Trophoblast cell (in vitro differentiated cells and primary cell): ENCODE measurements around the gene ZNF333.
"Not testable (repeated sequence)": the region's sequence is repeated elsewhere in the genome, so short reads cannot be mapped to it uniquely, and the experiment has no call there.

Source experiments
- DNase-seq, 2 donors: peaks; one replicate each; pipeline ENCODE4 v3.0.0-alpha.2; 2016
- H2AFZ ChIP-seq: 2 replicates; pipeline ENCODE4 v1.6.1; 2013; ENCODE audit warnings: low read length, moderate library complexity, mild to moderate bottlenecking; ENCODE audit not compliant: insufficient read depth, poor library complexity
- H2AK5ac ChIP-seq: 2 replicates; pipeline ENCODE4 v1.6.1; 2013; ENCODE audit warnings: mild to moderate bottlenecking, low read length
- H2BK120ac ChIP-seq: 2 replicates; pipeline ENCODE4 v1.6.1; 2013; ENCODE audit warnings: low read length, mild to moderate bottlenecking, moderate library complexity; ENCODE audit not compliant: insufficient read depth, poor library complexity
- H2BK12ac ChIP-seq: 2 replicates; pipeline ENCODE4 v1.6.1; 2013; ENCODE audit warnings: mild to moderate bottlenecking, low read length, moderate library complexity
- H2BK5ac ChIP-seq: 2 replicates; pipeline ENCODE4 v1.6.1; 2013; ENCODE audit warnings: low read length, low read depth, moderate library complexity, mild to moderate bottlenecking; ENCODE audit not compliant: poor library complexity
- H3K14ac ChIP-seq: 2 replicates; pipeline ENCODE4 v1.6.1; 2013; ENCODE audit warnings: mild to moderate bottlenecking, low read length
- H3K18ac ChIP-seq: 2 replicates; pipeline ENCODE4 v1.6.1; 2013; ENCODE audit warnings: mild to moderate bottlenecking, low read length
- H3K23ac ChIP-seq: 2 replicates; pipeline ENCODE4 v1.6.1; 2013; ENCODE audit warnings: low read length
- H3K27ac ChIP-seq: 2 replicates; pipeline ENCODE4 v1.5.1; 2013; ENCODE audit warnings: low read depth, mild to moderate bottlenecking, inconsistent platforms, low read length, moderate library complexity
- H3K27me3 ChIP-seq: 2 replicates; pipeline ENCODE4 v1.6.1; 2013; ENCODE audit warnings: inconsistent platforms, mild to moderate bottlenecking, low read length, moderate library complexity; ENCODE audit not compliant: insufficient read depth
- H3K36me3 ChIP-seq, 2 experiments: 1 replicate in 1 of 2; 2 replicates in 1 of 2; pipeline ENCODE4 v1.6.1; 2013; ENCODE audit warnings: low read length in 2 of 2, mild to moderate bottlenecking in 2 of 2, moderate library complexity in 1 of 2; ENCODE audit not compliant: insufficient read depth in 2 of 2, control insufficient read depth in 1 of 2
- H3K4ac ChIP-seq: 2 replicates; pipeline ENCODE4 v1.6.1; 2013; ENCODE audit warnings: low read depth, mild to moderate bottlenecking, low read length, moderate library complexity
- H3K4me1 ChIP-seq, 2 experiments: 1 replicate in 1 of 2; 2 replicates in 1 of 2; pipeline ENCODE4 v1.6.1; 2013; ENCODE audit warnings: low read length in 2 of 2, mild to moderate bottlenecking in 2 of 2, moderate library complexity in 1 of 2; ENCODE audit not compliant: insufficient read depth in 2 of 2, control insufficient read depth in 1 of 2
- H3K4me2 ChIP-seq: 2 replicates; pipeline ENCODE4 v1.6.1; 2013; ENCODE audit warnings: inconsistent platforms, mild to moderate bottlenecking, low read length, moderate library complexity
- H3K4me3 ChIP-seq: 2 replicates; pipeline ENCODE4 v1.5.1; 2013; ENCODE audit warnings: mild to moderate bottlenecking, low read depth, low read length, inconsistent platforms
- H3K79me1 ChIP-seq: one replicate; pipeline ENCODE4 v1.6.1; 2013; ENCODE audit warnings: low read length
- H3K79me2 ChIP-seq: 2 replicates; pipeline ENCODE4 v1.6.1; 2013; ENCODE audit warnings: low read length, mild to moderate bottlenecking; ENCODE audit not compliant: control insufficient read depth, insufficient read depth, poor library complexity
- H3K9ac ChIP-seq: 2 replicates; pipeline ENCODE4 v1.6.1; 2013; ENCODE audit warnings: mild to moderate bottlenecking, low read length
- H3K9me3 ChIP-seq: 2 replicates; pipeline ENCODE4 v1.6.1; 2013; ENCODE audit warnings: low read depth, mild to moderate bottlenecking, control low read depth, inconsistent platforms, low read length; ENCODE audit not compliant: insufficient read depth
- H4K12ac ChIP-seq: 2 replicates; pipeline ENCODE4 v1.6.1; 2013; ENCODE audit warnings: low read depth, mild to moderate bottlenecking, low read length, moderate library complexity
- H4K8ac ChIP-seq: 2 replicates; pipeline ENCODE4 v1.6.1; 2013; ENCODE audit warnings: low read depth, mild to moderate bottlenecking, low read length, moderate library complexity
- H4K91ac ChIP-seq: one replicate; pipeline ENCODE4 v1.6.1; 2013; ENCODE audit warnings: low read depth, mild to moderate bottlenecking, low read length, moderate library complexity
- WGBS: extraction: QIAGEN DNeasy Blood & Tissue Kit; methylation state at CpG from one replicate; pipeline ENCODE4 v1.1.7; 2013; ENCODE audit warnings: missing lambda C conversion rate; ENCODE audit not compliant: insufficient read length, insufficient coverage; ENCODE audit errors: extremely low coverage; 5-methylcytosine and 5-hydroxymethylcytosine counted together

The ZNF333 gene

DNA sequence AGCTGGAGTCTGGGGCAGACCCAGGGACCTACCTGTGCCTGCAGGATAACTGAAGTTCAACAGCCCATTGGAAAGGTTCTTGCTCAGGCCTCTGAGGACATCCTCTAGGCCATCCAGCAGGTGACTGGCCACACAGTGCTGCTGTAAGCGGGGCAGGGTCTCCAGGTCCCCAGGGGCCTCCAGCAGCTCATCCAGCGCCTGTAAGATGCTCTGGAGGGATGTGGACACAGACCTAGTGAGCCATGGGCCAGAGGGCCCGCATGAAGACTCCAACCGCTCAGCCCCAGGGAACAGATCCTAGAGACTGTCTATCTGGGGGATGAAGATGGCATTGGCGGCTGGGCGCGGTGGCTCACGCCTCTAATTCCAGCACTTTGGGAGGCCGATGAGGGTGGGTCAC, 74.6 kb downstream of the ZNF333 start:
- Histone ChIP-seq H3K14ac (no peak overlapping the region), H4K12ac (no peak overlapping the region), H2BK5ac (no peak overlapping the region), H4K91ac (no peak overlapping the region), H3K79me2 (no peaks in the 10 kb centered on the region), H3K23ac (no peak overlapping the region), H3K27ac (no peak overlapping the region), H3K27me3 (no peaks in the 10 kb centered on the region), H3K9me3 (peaks cover 4% of the 10 kb centered on the region), H2AFZ (no peak overlapping the region), H3K4me2 (no peak overlapping the region), H2AK5ac (no peak overlapping the region), H3K4ac (no peak overlapping the region), H2BK120ac (no peak overlapping the region), H3K18ac (no peak overlapping the region), H3K4me3 (no peak overlapping the region), H3K4me1 (no peaks in the 10 kb centered on the region), H3K79me1 (no peaks in the 10 kb centered on the region), H4K8ac (no peak overlapping the region), H2BK12ac (no peak overlapping the region), H3K9ac (no peak overlapping the region), H3K36me3 (no peaks in the 10 kb centered on the region)
- DNase-seq = no peak
- no CpG with 5 or more reads among the region's 9 CpGs for WGBS

DNA sequence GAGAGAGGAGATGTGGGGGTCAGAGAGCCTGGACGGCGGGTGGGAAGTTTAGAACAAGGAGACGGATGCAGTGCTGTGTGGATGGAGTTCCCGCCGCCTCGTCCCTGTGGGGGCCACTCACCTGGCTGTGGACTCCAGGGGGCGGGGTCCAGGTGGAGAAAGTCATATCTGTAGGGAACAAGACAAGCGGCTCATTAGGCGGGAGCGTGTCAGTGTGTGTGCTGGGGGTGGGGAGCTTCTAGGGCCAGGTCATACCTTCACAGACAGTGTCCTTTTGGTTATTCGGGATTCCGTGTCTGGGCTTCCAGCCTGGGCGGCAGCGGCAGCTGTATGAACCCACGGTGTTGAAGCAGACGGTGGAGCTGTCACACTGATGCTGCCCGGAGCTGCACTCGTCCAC, 75.6 kb downstream of the ZNF333 start:
- not testable (repeated sequence) for H2AFZ ChIP-seq, DNase-seq
- no CpG with 5 or more reads among the region's 18 CpGs for WGBS

DNA sequence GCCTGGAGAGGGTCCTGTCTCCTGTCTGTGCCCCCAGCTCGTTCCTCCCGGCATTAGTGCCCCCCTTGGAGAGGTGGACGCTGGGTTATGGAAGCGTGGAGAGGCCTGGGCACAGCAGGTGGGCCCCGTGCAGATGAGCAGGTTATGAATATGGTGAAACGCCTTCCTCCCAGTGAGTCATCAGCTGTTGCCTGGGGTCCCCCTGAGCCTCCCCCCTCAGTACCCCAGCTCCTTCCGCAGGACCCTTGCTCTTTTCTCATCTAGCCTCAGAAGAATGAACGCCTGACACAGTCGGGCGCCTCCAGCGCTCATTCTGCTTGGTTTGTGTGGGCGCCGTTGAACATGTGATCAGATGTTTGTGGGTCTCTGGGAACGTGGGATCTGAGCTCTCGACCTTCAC, 76.0 kb downstream of the ZNF333 start:
- H4K8ac ChIP-seq, H3K79me2 ChIP-seq, H2BK12ac ChIP-seq, H3K4me2 ChIP-seq, H3K27me3 ChIP-seq, H3K9me3 ChIP-seq, H2BK120ac ChIP-seq, H3K27ac ChIP-seq, H3K4ac ChIP-seq, DNase-seq, H3K14ac ChIP-seq, H4K91ac ChIP-seq, H3K4me3 ChIP-seq, H4K12ac ChIP-seq, H3K9ac ChIP-seq, H2AFZ ChIP-seq, H2AK5ac ChIP-seq, H2BK5ac ChIP-seq, H3K36me3 ChIP-seq, H3K79me1 ChIP-seq, H3K18ac ChIP-seq, H3K4me1 ChIP-seq, H3K23ac ChIP-seq: not testable (repeated sequence)
- WGBS = no CpG with 5 or more reads among the region's 15 CpGs

More for the DNA sequence above, 75.6 kb downstream of the ZNF333 start:
- not testable (repeated sequence) for H3K36me3 ChIP-seq, H2AK5ac ChIP-seq, H2BK120ac ChIP-seq, H4K12ac ChIP-seq, H3K4ac ChIP-seq, H3K79me1 ChIP-seq, H3K27ac ChIP-seq, H3K14ac ChIP-seq, H3K79me2 ChIP-seq, H3K4me2 ChIP-seq, H3K9ac ChIP-seq, H3K4me1 ChIP-seq, H2BK12ac ChIP-seq, H3K4me3 ChIP-seq, H2BK5ac ChIP-seq, H4K91ac ChIP-seq, H3K9me3 ChIP-seq, H3K27me3 ChIP-seq, H4K8ac ChIP-seq, H3K18ac ChIP-seq, H3K23ac ChIP-seq

DNA sequence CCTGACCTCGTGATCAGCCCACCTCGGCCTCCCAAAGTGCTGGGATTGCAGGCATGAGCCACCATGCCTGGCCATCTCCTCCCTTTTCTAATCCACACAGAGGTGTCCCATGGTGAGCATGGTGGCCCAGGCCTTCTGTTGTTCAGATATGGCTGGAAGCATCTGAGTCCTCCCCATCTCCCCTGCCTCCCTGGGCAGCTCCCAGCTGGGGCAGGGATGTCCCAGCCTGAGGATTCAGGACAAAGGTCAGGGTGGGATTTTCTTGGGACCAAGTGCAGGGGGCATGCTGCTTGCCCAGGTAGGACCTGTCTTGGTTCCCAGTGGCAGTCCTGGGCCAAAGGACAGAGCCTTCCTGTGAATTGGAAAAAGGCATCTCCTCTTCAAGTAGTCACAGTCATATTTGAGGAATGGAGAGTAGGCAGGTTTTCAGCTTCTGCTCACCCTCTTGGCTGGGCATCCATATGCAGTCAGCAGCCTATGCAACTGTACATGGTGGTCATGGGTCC, 77.7 kb downstream of the ZNF333 start:
- Histone ChIP-seq H2BK120ac (no peak overlapping the region), H3K36me3 (no peaks in the 10 kb centered on the region), H3K27ac (no peak overlapping the region), H2AK5ac (no peak overlapping the region), H4K91ac (no peak overlapping the region), H4K12ac (no peak overlapping the region), H3K4me2 (no peak overlapping the region), H3K18ac (no peak overlapping the region), H2BK5ac (no peak overlapping the region), H2AFZ (no peak overlapping the region), H3K79me2 (no peaks in the 10 kb centered on the region), H3K9me3 (peaks cover 7% of the 10 kb centered on the region), H3K9ac (no peak overlapping the region), H4K8ac (no peak overlapping the region), H3K4me1 (no peaks in the 10 kb centered on the region), H3K79me1 (no peaks in the 10 kb centered on the region), H3K23ac (no peak overlapping the region), H3K14ac (no peak overlapping the region), H3K4me3 (no peak overlapping the region), H3K4ac (no peak overlapping the region), H3K27me3 (no peaks in the 10 kb centered on the region), H2BK12ac (no peak overlapping the region)
- WGBS = no CpG with 5 or more reads among the region's 2 CpGs
- DNase-seq = no peak
